ENCODE measurements around the gene CCDC181. TPM values are rescaled to one million over a fixed set of nuclear protein-coding genes. Genes with fewer than 3 reads are reported as not detected.

Gene CCDC181
- total RNA-seq, 1 donor from 2014 or later = not detected

Other genes starting within 250 kb of the CCDC181 start
- gene NME7, start 59.7 kb downstream of the CCDC181 start, total RNA-seq = 13.5 TPM
- gene BLZF1, start 59.3 kb downstream of the CCDC181 start, total RNA-seq = 28.9 TPM
- 4.1 TPM for gene SLC19A2, start 58.5 kb upstream of the CCDC181 start, total RNA-seq
- 0.20 TPM for gene F5, start 159.0 kb upstream of the CCDC181 start, total RNA-seq
- 5.3 TPM for gene SELP, start 202.7 kb upstream of the CCDC181 start, total RNA-seq

Measured in esophagus mucosa (tissue), 1 donor.